22Rv1 (cell line): ENCODE measurements around the gene ORC6.

Experiments
- H3K27ac ChIP-seq: fragments of 450-650 bp; 2 replicates; pipeline ENCODE4 v1.5.1; 2017
- CTCF ChIP-seq: fragments of 450-650 bp; IDR thresholded peaks from 2 replicates; pipeline ENCODE4 v1.5.1; 2017; ENCODE audit warnings: mild to moderate bottlenecking
- ZFX ChIP-seq: fragments of 450-650 bp; IDR thresholded peaks from 2 replicates; pipeline ENCODE4 v1.6.1; 2017; ENCODE audit warnings: antibody characterized with exemption, borderline replicate concordance

The ORC6 gene, protein sequence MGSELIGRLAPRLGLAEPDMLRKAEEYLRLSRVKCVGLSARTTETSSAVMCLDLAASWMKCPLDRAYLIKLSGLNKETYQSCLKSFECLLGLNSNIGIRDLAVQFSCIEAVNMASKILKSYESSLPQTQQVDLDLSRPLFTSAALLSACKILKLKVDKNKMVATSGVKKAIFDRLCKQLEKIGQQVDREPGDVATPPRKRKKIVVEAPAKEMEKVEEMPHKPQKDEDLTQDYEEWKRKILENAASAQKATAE

DNA sequence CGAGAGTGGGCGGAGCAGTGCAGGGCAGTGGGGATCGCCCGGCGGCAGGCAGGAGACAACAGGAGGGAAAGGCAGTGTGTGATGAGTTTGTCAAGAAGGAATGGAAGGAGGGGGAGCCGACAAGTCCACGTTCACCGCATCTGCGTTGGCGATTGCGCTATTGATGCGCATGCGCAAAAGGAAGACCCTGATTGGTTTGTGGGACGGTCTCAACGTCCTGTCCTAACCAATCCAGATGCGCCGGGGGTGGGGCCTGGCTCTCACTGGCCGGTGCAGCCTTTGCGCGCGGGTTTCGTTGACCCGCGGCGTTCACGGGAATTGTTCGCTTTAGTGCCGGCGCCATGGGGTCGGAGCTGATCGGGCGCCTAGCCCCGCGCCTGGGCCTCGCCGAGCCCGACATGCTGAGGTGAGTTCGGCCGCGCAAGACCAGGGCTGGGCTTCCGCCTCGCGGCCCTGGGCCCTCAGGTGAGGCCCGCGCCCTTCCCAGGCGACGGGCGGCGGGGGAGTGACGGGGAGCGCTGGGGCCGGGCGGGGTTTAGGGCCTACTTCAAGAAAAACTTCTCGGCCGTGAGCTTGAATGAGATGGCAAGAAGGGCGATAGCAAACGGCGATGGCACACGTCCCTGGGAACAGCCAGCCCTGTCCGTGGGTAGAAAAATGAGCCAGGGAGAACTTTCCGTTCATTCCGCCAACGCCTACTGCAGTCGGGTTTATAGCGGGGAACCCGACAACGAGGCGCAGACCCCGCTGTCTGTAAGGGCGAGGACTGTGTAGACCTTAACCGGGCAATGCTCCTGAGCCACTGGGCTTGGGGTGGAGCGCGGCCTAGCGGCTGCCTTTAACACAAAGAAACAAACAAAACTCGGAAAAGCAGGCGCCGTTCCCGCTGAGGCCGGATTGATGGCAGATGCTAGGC, at the start of gene ORC6:
Gene ORC6 (plus strand): TSS at position 295 of the 916 bp plus-strand sequence. CDS start 47 bp downstream, at position 342.
- TF ChIP-seq CTCF (peak; percentile 85), ZFX (no peak)
- peak within 1 kb of the TSS; percentile 94 for H3K27ac ChIP-seq

DNA sequence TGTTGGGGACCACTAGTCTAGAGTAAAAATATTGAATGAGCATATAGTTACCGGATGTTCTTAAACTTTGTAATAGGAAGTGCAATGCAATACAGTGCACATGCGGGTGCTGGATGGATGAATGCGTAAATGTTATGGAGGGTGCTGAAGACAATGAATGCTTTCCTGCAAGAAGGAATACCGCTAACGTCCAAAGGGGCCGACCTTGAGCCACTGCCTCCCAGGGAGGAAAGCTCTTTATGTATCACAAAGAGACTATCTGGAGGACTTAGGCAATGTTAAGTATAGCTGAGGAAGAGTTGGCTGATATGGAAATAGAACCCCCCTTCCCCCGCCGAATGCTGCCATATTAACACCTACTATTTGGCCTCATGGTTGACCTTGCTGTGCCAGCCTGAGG, 40.8 kb upstream of the ORC6 start:
- TF ChIP-seq ZFX (no peak), CTCF (no peak)
- H3K27ac ChIP-seq: no peak overlapping the region

DNA sequence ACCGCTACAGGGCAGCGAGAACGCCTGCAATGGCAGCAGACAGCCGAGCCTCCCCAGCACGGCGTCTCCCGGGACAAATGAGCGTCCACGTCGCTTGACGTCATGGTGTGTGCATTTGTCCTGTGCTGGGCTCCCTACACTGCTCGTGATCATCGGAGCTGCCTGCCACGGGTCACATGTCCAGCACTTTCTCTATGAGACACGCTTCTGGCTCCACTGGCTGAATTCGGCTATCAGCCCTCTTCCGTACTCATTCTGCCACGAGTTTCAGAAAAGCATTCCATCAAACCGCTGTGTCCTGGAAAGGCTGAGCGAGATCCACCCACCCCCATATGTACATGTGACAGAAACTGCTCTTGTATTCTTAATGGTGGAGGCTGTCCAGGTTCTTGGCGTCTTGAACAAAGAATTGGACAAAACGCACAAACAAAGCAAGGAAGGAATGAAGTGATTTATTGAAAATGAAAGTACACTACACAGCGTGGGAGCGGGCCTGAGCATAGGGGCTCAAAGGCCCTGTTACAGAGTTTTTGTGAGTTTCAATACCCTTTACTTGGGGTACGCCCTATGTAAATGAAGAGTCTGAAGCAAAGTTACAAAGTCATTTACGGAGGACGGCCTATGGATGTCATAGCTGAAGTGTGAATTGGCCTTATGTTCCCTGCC, 39.7 kb upstream of the ORC6 start:
- H3K27ac ChIP-seq: no peak overlapping the region

GRCh38 chr16:46650254-46650623, 39.2 kb upstream of the ORC6 start:
- H3K27ac ChIP-seq: no peak overlapping the region
- no peak for TF ChIP-seq CTCF

More for the DNA sequence above, 39.7 kb upstream of the ORC6 start:
- TF ChIP-seq ZFX (no peak), CTCF (no peak)

- no peak overlapping the region for H3K27ac ChIP-seq
These were observed 38.2 kb upstream of the ORC6 start for GRCh38 chr16:46651305-46651704.

GRCh38 chr16:46658925-46659324, 30.5 kb upstream of the ORC6 start:
- no peak for TF ChIP-seq CTCF
- no peak for TF ChIP-seq ZFX
- H3K27ac ChIP-seq: no peak overlapping the region

More at GRCh38 chr16:46651305-46651704, 38.2 kb upstream of the ORC6 start:
- TF ChIP-seq CTCF (no peak), ZFX (no peak)
